Mesendoderm (in vitro differentiated cells): Measurements from ENCODE around the gene NANS. TPM values are rescaled to one million over a fixed set of nuclear protein-coding genes. Genes with fewer than 3 reads are reported as not detected.
A peak's percentile ranks its signal among the peaks of the same experiment; 100 is the strongest.
"Not testable (repeated sequence)": the region's sequence is repeated elsewhere in the genome, so short reads cannot be mapped to it uniquely, and the experiment has no call there.

ENCODE experiments used
- DNase-seq: peaks from one replicate; pipeline ENCODE4 v3.0.0; 2013
- H2AK5ac ChIP-seq: 2 replicates; pipeline ENCODE4 v1.6.1; 2013; ENCODE audit warnings: low read length, inconsistent platforms
- H2BK120ac ChIP-seq: 2 replicates; pipeline ENCODE4 v1.6.1; 2013; ENCODE audit warnings: low read depth, mild to moderate bottlenecking, low read length, moderate library complexity, mixed read lengths
- H2BK15ac ChIP-seq: replicated peaks from 2 replicates; pipeline ENCODE4 v1.6.1; 2013; ENCODE audit warnings: low read depth, mild to moderate bottlenecking, moderate library complexity
- H2BK5ac ChIP-seq: 2 replicates; pipeline ENCODE4 v1.6.1; 2013; ENCODE audit warnings: low read length, inconsistent platforms
- H3K18ac ChIP-seq: 2 replicates; pipeline ENCODE4 v1.6.1; 2013; ENCODE audit warnings: mild to moderate bottlenecking, low read length, mixed read lengths
- H3K23ac ChIP-seq: one replicate; pipeline ENCODE4 v1.6.1; 2013; ENCODE audit warnings: low read length
- H3K27ac ChIP-seq: 2 replicates; pipeline ENCODE4 v1.5.1; 2013; ENCODE audit warnings: low read depth, mild to moderate bottlenecking, inconsistent platforms, low read length, moderate library complexity
- H3K27me3 ChIP-seq: 2 replicates; pipeline ENCODE4 v1.6.1; 2013; ENCODE audit warnings: low read length, control low read depth, mild to moderate bottlenecking, inconsistent platforms; ENCODE audit not compliant: insufficient read depth, poor library complexity
- H3K36me3 ChIP-seq: 2 replicates; pipeline ENCODE4 v1.6.1; 2013; ENCODE audit warnings: low read length, inconsistent platforms; ENCODE audit not compliant: control insufficient read depth, insufficient read depth
- H3K4ac ChIP-seq: one replicate; pipeline ENCODE4 v1.6.1; 2013; ENCODE audit warnings: low read depth, mild to moderate bottlenecking, low read length, moderate library complexity
- H3K4me1 ChIP-seq: 2 replicates; pipeline ENCODE4 v1.6.1; 2013; ENCODE audit warnings: low read depth, low read length, inconsistent platforms; ENCODE audit not compliant: control insufficient read depth
- H3K4me2 ChIP-seq: 2 replicates; pipeline ENCODE4 v1.6.1; 2013; ENCODE audit warnings: low read length
- H3K4me3 ChIP-seq: 2 replicates; pipeline ENCODE4 v1.5.1; 2013; ENCODE audit warnings: mild to moderate bottlenecking, low read length
- H3K56ac ChIP-seq: one replicate; pipeline ENCODE4 v1.6.1; 2013; ENCODE audit warnings: low read length
- H3K79me1 ChIP-seq: 2 replicates; pipeline ENCODE4 v1.6.1; 2013; ENCODE audit warnings: low read length, inconsistent platforms
- H3K79me2 ChIP-seq: 2 replicates; pipeline ENCODE4 v1.6.1; 2013; ENCODE audit warnings: mild to moderate bottlenecking, low read length; ENCODE audit not compliant: control insufficient read depth, insufficient read depth
- H3K9ac ChIP-seq: 2 replicates; pipeline ENCODE4 v1.6.1; 2013; ENCODE audit warnings: low read length, inconsistent platforms
- H4K5ac ChIP-seq: one replicate; pipeline ENCODE4 v1.6.1; 2013; ENCODE audit warnings: low read length
- H4K8ac ChIP-seq: one replicate; pipeline ENCODE4 v1.6.1; 2013; ENCODE audit warnings: low read depth, mild to moderate bottlenecking, control low read depth, low read length, moderate library complexity
- WGBS: extraction: QIAGEN DNeasy Blood & Tissue Kit; methylation state at CpG from one replicate; pipeline ENCODE4 v1.1.7; 2013; ENCODE audit warnings: low lambda C conversion rate, missing lambda C conversion rate; ENCODE audit not compliant: insufficient coverage; ENCODE audit errors: extremely low coverage; 5-methylcytosine and 5-hydroxymethylcytosine counted together
- small RNA-seq: library from polyadenylated mRNA; stranded (forward); fragments of <200 nt; extraction: miRNeasy Mini kit (QIAGEN cat#:217004); gene quantifications from one replicate; pipeline ENCODE3, GENCODE V24; 2013; ENCODE audit not compliant: insufficient read depth

Gene NANS

GRCh38 chr9:98129451-98129881 lies 72.9 kb downstream of the NANS start:
- no peak overlapping the region for H2AK5ac ChIP-seq
- H3K79me1 ChIP-seq, result no peaks in the 10 kb centered on the region
- H2BK120ac ChIP-seq, result no peak overlapping the region
- no peaks in the 10 kb centered on the region for H3K27me3 ChIP-seq
- no peak overlapping the region for H3K4me2 ChIP-seq
- H3K79me2 ChIP-seq, result no peaks in the 10 kb centered on the region
- H3K18ac ChIP-seq, result no peak overlapping the region
- no peak overlapping the region for H2BK15ac ChIP-seq
- H3K4me3 ChIP-seq, result no peak overlapping the region
- peaks cover 12% of the 10 kb centered on the region for H3K36me3 ChIP-seq
- no peak overlapping the region for H3K56ac ChIP-seq
- no peak overlapping the region for H3K9ac ChIP-seq
- no peak overlapping the region for H3K4ac ChIP-seq
- no peak overlapping the region for H4K5ac ChIP-seq
- H3K4me1 ChIP-seq, result no peaks in the 10 kb centered on the region
- WGBS, result no CpG with 5 or more reads among the region's 10 CpGs
- no peak overlapping the region for H3K23ac ChIP-seq
- H3K27ac ChIP-seq, result no peak overlapping the region
- peak; percentile 8 for DNase-seq
- no peak overlapping the region for H2BK5ac ChIP-seq
- no peak overlapping the region for H4K8ac ChIP-seq

- no CpG with 5 or more reads among the region's 4 CpGs for WGBS
- not testable (repeated sequence) for H2AK5ac ChIP-seq, H3K4me3 ChIP-seq, H3K27me3 ChIP-seq, H4K5ac ChIP-seq, H3K18ac ChIP-seq, H2BK15ac ChIP-seq, H3K9ac ChIP-seq, H2BK5ac ChIP-seq, H2BK120ac ChIP-seq, DNase-seq, H3K79me2 ChIP-seq, H4K8ac ChIP-seq, H3K56ac ChIP-seq, H3K4ac ChIP-seq, H3K79me1 ChIP-seq, H3K4me2 ChIP-seq, H3K23ac ChIP-seq, H3K4me1 ChIP-seq, H3K27ac ChIP-seq
- peaks cover 13% of the 10 kb centered on the region for H3K36me3 ChIP-seq
Measured at GRCh38 chr9:98130060-98130459, 73.5 kb downstream of the NANS start.

GRCh38 chr9:98130576-98131228 lies 74.2 kb downstream of the NANS start:
- Histone ChIP-seq H2BK120ac (no peak overlapping the region), H2AK5ac (no peak overlapping the region), H3K4me3 (no peak overlapping the region), H3K4ac (no peak overlapping the region), H3K4me2 (no peak overlapping the region), H3K27ac (no peak overlapping the region), H3K27me3 (no peaks in the 10 kb centered on the region), H3K4me1 (no peaks in the 10 kb centered on the region), H3K79me1 (no peaks in the 10 kb centered on the region), H4K5ac (no peak overlapping the region), H2BK15ac (no peak overlapping the region), H3K56ac (no peak overlapping the region), H2BK5ac (no peak overlapping the region), H3K9ac (no peak overlapping the region), H3K23ac (no peak overlapping the region), H4K8ac (no peak overlapping the region), H3K36me3 (peaks cover 12% of the 10 kb centered on the region), H3K79me2 (no peaks in the 10 kb centered on the region), H3K18ac (no peak overlapping the region)
- no peak for DNase-seq
- no CpG with 5 or more reads among the region's 13 CpGs for WGBS

- H3K4me3 ChIP-seq, result no peak overlapping the region
- H3K9ac ChIP-seq, result no peak overlapping the region
- H3K4me2 ChIP-seq, result no peak overlapping the region
- H3K23ac ChIP-seq, result no peak overlapping the region
- H2BK15ac ChIP-seq, result no peak overlapping the region
- H3K56ac ChIP-seq, result no peak overlapping the region
- no peaks in the 10 kb centered on the region for H3K79me2 ChIP-seq
- no CpG with 5 or more reads among the region's 9 CpGs for WGBS
- no peak overlapping the region for H3K4ac ChIP-seq
- no peak overlapping the region for H3K18ac ChIP-seq
- no peak for DNase-seq
- H3K27me3 ChIP-seq, result no peaks in the 10 kb centered on the region
- H3K27ac ChIP-seq, result no peak overlapping the region
- H4K5ac ChIP-seq, result no peak overlapping the region
- H2BK5ac ChIP-seq, result no peak overlapping the region
- peaks cover 15% of the 10 kb centered on the region for H3K36me3 ChIP-seq
- no peaks in the 10 kb centered on the region for H3K4me1 ChIP-seq
- H2AK5ac ChIP-seq, result no peak overlapping the region
- H2BK120ac ChIP-seq, result no peak overlapping the region
- no peak overlapping the region for H4K8ac ChIP-seq
- no peaks in the 10 kb centered on the region for H3K79me1 ChIP-seq
Measured at GRCh38 chr9:98132158-98132557, 75.6 kb downstream of the NANS start.

Small RNA genes lying within 50 kb of the gene (small RNA-seq; reads per million reads assigned to genes)
- gene RF00017 (not detected), gene RNU6-918P (not detected)
